RWPE1 (cell line): Measurements from ENCODE around the gene TVP23A.

Experiments used
- CTCF ChIA-PET: fragments of 350-600 bp; sonication (Branson Sonifier 250); formaldehyde crosslinking; extraction: SDS; loops from one replicate; lab custom pipeline; 2021; lab: Yijun Ruan, JAX
- POLR2A ChIA-PET: fragments of 400-600 bp; formaldehyde crosslinking; extraction: SDS; loops from one replicate; lab custom pipeline; 2020; ENCODE audit warnings: antibody characterized with exemption; ENCODE audit not compliant: low non-redundant PET; lab: Yijun Ruan, JAX
- DNase-seq: peaks from one replicate; pipeline ENCODE4 v3.0.0; 2012; ENCODE audit warnings: low spot score
- H3K27ac ChIP-seq: fragments of 450-650 bp; 2 replicates; pipeline ENCODE4 v1.5.1; 2017
- CTCF ChIP-seq: fragments of 450-650 bp; conservative IDR thresholded peaks from 2 replicates; pipeline ENCODE4 v1.5.1; 2017; ENCODE audit warnings: low read depth, mild to moderate bottlenecking

Gene TVP23A

DNA sequence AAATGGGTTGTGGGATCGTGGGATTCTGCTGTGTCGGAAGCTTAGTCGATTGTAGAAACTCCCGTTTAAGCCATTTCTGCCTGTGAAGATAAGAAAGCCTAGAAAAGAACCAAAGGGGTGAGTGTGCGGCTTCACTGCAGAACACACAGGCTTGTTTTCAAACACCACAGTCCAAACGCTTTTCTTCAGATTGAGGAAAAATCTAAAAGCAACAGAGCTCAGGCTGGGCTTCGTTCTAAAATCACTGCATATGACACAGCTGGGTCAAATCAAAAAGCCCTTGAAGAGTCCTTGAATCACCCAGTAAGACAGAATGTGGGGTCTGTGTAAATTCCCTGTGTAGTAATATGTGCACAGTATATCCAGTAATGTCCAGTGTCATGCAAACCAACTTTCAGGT is 49.2 kb downstream of the TVP23A start:
- no peak overlapping the region for H3K27ac ChIP-seq
- ChIA-PET POLR2A (no interaction called here), CTCF (no interaction called here)
- TF ChIP-seq CTCF = no peak
- no peak for DNase-seq

DNA sequence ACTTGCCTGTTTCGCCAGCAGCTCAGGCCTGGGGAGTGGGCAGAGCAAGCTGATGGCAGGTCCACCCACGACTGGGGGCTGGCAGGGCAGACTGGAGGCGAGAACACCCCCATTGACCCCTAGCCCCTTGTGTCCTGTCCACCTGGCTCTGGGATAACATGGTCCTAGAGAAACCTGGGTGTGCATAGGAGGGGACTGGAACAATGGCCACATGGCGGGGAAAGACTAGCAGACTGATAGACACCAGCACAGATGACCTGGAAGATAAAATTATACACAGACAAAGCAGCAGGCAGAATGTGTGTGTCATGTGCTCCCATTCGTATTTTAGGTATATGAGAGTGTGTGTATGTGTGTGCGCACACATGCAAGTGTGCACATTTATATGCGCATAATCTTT is 51.5 kb downstream of the TVP23A start:
- no peak for DNase-seq
- no peak overlapping the region for H3K27ac ChIP-seq
- no peak for TF ChIP-seq CTCF
- POLR2A ChIA-PET = no interaction called here
- CTCF ChIA-PET = no interaction called here

GRCh38 chr16:10765772-10766171 is 52.8 kb downstream of the TVP23A start:
- DNase-seq = no peak
- H3K27ac ChIP-seq = no peak overlapping the region
- ChIA-PET POLR2A (no interaction called here), CTCF (interaction anchor here (0.6 kb wide), 1 partner anchor 11 kb away, joined by 5 read pairs; no protein-coding TSS in a partner anchor)
- no peak for TF ChIP-seq CTCF

- TF ChIP-seq CTCF = no peak
- ChIA-PET CTCF (no interaction called here), POLR2A (no interaction called here)
- no peak for DNase-seq
- H3K27ac ChIP-seq = no peak overlapping the region
Observed at GRCh38 chr16:10763456-10763855, 55.1 kb downstream of the TVP23A start.

DNA sequence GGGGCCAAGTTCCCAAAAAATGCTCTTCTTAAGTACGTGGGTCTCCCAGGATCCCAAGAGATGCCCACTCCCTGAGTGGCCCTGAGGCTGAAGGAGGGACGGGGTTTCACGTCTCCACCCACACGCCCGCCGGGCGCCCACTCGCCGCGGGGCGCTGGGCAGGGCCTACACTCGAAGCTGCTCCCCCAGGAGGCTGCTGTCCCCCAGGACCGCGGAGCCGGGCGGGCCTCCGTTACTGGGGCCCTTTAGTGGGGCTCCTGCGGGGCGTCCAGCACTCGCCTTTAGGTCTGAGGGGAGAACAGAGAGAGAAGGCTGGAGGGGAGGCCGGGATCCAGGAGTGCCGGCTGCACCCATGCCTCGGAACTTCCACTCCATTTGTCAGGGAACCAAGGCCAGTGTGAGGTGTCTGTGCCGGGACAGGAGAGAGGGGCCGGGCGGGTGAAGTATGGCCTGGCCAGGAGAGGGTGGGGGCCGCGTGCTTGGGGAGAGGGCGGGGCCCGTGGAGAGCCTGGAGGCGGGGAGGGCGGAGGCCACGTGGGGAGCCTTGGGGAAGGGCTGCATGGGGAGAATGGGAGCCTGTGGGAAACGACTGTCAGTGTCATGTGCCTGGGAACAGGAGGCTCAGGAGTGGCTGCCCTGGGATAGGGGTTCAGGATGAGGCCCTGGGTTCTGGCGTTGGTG is 56.1 kb downstream of the TVP23A start:
- ChIA-PET POLR2A (no interaction called here), CTCF (no interaction called here)
- TF ChIP-seq CTCF = no peak
- no peak overlapping the region for H3K27ac ChIP-seq
- no peak for DNase-seq

- POLR2A ChIA-PET = no interaction called here
- no peak for TF ChIP-seq CTCF
- no peak for DNase-seq
- CTCF ChIA-PET = no interaction called here
- no peak overlapping the region for H3K27ac ChIP-seq
Observed at GRCh38 chr16:10761373-10761772, 57.2 kb downstream of the TVP23A start.
